ENCODE data around the gene STK36. TPM values are rescaled to one million over a fixed set of nuclear protein-coding genes. Genes with fewer than 3 reads are reported as not detected.

STK36 gene
- total RNA-seq, 1 experiment from 2014 or later: 20.7 TPM

DNA sequence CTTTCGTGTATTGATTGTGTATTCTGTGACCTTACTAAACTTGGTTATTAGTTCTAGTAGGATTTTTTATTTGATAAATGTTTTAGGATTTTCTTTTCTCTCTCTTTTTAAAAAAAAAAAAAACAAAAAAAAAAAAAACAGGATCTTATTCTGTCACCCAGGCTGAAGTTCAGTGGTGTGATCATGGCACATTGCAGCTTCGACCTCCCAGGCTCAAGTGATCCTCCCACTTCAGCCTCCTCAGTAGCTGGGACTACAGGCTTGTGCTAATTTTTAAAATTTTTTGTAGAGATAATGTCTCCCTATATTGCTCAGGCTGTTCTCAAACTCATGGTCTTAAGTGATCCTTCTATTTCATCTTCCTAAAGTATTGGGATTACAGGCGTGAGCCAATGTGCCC lies 57.8 kb downstream of the STK36 start:
- CTCF ChIA-PET: interaction anchor here (1.6 to 3.6 kb wide), 2 partner anchors 18 to 119 kb away, joined by 11 to 21 read pairs; partner anchors contain the start of gene TTLL4
- intact Hi-C loops (cut with micrococcal nuclease): loop anchor here (2.0 to 5.0 kb wide), 2 partner anchors 19 to 72 kb away; partner anchors contain the start of genes BCS1L, TTLL4 and ZNF142

DNA sequence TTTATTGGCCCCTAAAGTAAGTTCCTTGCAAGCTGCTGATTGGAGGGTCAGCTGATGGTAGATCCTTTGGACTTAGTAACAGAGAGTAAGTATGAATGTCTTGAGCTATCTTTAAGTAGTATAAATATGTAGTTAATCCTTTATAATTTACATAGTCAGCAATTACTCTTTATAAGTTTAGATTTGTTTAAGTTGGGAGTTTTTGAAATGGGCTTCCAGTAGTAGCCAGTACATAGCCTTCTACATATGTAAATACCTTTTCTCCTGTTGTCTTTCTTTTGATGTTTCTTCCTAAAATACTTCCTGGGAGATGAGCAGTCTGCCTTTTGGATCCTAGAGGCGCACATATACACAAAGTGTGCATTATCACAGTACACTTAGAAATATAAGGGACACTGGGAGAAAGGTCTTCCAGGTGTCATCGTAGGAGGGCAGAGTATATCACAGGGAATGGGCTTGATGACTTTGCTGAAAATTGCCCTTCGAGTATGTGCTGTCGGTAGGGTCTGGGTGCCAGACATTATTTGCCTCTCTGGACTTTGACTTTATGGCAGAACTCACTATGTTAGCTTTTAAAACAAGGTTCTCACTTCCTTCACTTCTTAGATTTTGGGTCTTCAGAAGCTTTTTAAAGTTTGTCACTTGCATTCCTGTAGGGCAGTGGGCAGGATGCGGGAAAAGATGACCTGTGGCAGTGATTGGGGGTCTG lies 60.3 kb downstream of the STK36 start:
- Mint-ChIP-seq H3K9me3 (ENCODE audit: unreplicated experiment) (peaks cover 9% of the 10 kb centered on the region), H3K36me3 (ENCODE audit: insufficient read depth, unreplicated experiment) (peaks cover 20% of the 10 kb centered on the region), H3K4me1 (ENCODE audit: insufficient read depth, unreplicated experiment) (peaks cover 37% of the 10 kb centered on the region), H3K4me3 (ENCODE audit: unreplicated experiment) (no peak overlapping the region), H3K27me3 (ENCODE audit: insufficient read depth, unreplicated experiment) (no peaks in the 10 kb centered on the region), H3K27ac (ENCODE audit: low read depth, unreplicated experiment) (peak overlapping the region; percentile 83)
- POLR2A ChIA-PET: interaction anchor here (0.7 to 3.0 kb wide), 11 partner anchors 10 to 118 kb away, joined by 3 to 19 read pairs (median 7); partner anchors contain the start of genes BCS1L, RNF25, STK36 and TTLL4
- TF ChIP-seq, protein P1, sequence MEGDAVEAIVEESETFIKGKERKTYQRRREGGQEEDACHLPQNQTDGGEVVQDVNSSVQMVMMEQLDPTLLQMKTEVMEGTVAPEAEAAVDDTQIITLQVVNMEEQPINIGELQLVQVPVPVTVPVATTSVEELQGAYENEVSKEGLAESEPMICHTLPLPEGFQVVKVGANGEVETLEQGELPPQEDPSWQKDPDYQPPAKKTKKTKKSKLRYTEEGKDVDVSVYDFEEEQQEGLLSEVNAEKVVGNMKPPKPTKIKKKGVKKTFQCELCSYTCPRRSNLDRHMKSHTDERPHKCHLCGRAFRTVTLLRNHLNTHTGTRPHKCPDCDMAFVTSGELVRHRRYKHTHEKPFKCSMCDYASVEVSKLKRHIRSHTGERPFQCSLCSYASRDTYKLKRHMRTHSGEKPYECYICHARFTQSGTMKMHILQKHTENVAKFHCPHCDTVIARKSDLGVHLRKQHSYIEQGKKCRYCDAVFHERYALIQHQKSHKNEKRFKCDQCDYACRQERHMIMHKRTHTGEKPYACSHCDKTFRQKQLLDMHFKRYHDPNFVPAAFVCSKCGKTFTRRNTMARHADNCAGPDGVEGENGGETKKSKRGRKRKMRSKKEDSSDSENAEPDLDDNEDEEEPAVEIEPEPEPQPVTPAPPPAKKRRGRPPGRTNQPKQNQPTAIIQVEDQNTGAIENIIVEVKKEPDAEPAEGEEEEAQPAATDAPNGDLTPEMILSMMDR (IDR thresholded peaks at IDR 0.05; ENCODE audit: unreplicated experiment): no peak
- DNase-seq (ENCODE audit: unreplicated experiment): no peak
- BruUV-seq (replicated peaks): no TSS peak
- CTCF ChIA-PET: interaction anchor here (0.8 to 3.6 kb wide), 7 partner anchors 13 to 145 kb away, joined by 3 to 21 read pairs (median 5); partner anchors contain the start of gene TTLL4
- intact Hi-C loops (cut with micrococcal nuclease): loop anchor here (5.0 kb wide), 1 partner anchor 75 kb away; the partner anchor contains the start of genes BCS1L and ZNF142

More for the DNA sequence above, 57.8 kb downstream of the STK36 start:
- no peak overlapping the region for H3K4me3 Mint-ChIP-seq (ENCODE audit: unreplicated experiment)
- no peak overlapping the region for H3K27ac Mint-ChIP-seq (ENCODE audit: low read depth, unreplicated experiment)
- no peaks in the 10 kb centered on the region for H3K27me3 Mint-ChIP-seq (ENCODE audit: insufficient read depth, unreplicated experiment)
- peaks cover 12% of the 10 kb centered on the region for H3K9me3 Mint-ChIP-seq (ENCODE audit: unreplicated experiment)
- TF ChIP-seq, protein P1 (IDR thresholded peaks at IDR 0.05; ENCODE audit: unreplicated experiment): no peak
- DNase-seq (ENCODE audit: unreplicated experiment): no peak
- POLR2A ChIA-PET: interaction anchor here (1.1 to 1.2 kb wide), 2 partner anchors 8 to 114 kb away, joined by 3 read pairs; no protein-coding TSS in a partner anchor
- no TSS peak for BruUV-seq (replicated peaks)
- H3K4me1 Mint-ChIP-seq (ENCODE audit: insufficient read depth, unreplicated experiment): peaks cover 32% of the 10 kb centered on the region
- peaks cover 9% of the 10 kb centered on the region for H3K36me3 Mint-ChIP-seq (ENCODE audit: insufficient read depth, unreplicated experiment)

DNA sequence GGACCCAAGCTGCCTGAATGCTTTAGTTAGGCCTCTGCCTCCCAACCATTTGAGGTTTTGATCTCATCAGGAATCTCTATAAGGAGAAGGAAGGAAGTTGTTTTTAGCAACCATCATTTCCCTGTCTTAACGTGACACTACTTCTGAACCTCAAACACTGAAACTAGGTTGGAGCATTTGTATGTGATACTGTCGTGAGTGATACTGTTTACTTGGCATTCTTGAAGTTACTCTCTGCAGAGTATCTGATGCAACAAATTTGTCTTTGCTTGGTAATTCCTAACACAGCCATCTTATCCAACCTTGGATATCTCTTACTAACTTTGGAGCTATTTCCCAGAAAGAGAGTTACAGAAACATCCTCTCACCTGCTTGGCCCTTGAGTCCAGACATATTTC lies 60.9 kb downstream of the STK36 start:
- Mint-ChIP-seq H3K4me3 (ENCODE audit: unreplicated experiment) (no peak overlapping the region), H3K4me1 (ENCODE audit: insufficient read depth, unreplicated experiment) (peaks cover 37% of the 10 kb centered on the region), H3K27me3 (ENCODE audit: insufficient read depth, unreplicated experiment) (no peaks in the 10 kb centered on the region), H3K9me3 (ENCODE audit: unreplicated experiment) (peaks cover 3% of the 10 kb centered on the region), H3K36me3 (ENCODE audit: insufficient read depth, unreplicated experiment) (peaks cover 17% of the 10 kb centered on the region), H3K27ac (ENCODE audit: low read depth, unreplicated experiment) (peak overlapping the region; percentile 83)
- CTCF ChIA-PET: interaction anchor here (1.0 to 3.6 kb wide), 2 partner anchors 14 to 22 kb away, joined by 3 to 21 read pairs; partner anchors contain the start of gene TTLL4
- BruUV-seq (replicated peaks): no TSS peak
- POLR2A ChIA-PET: interaction anchor here (2.0 to 3.0 kb wide), 4 partner anchors 11 to 117 kb away, joined by 7 to 19 read pairs (median 14); partner anchors contain the start of genes RNF25, STK36 and TTLL4
- TF ChIP-seq, protein P1 (IDR thresholded peaks at IDR 0.05; ENCODE audit: unreplicated experiment): no peak
- intact Hi-C loops (cut with micrococcal nuclease): loop anchor here (5.0 kb wide), 1 partner anchor 75 kb away; the partner anchor contains the start of genes BCS1L and ZNF142
- no peak for DNase-seq (ENCODE audit: unreplicated experiment)

Data from MCF 10A (cell line).